Keratinocyte (primary cell): ENCODE measurements around the gene DSC3.

Experiments
- CTCF ChIP-seq, 3 experiments: IDR thresholded peaks in 1 of 3; conservative IDR thresholded peaks in 1 of 3; optimal IDR thresholded peaks in 1 of 3; 2 replicates in 2 of 3; 3 replicates in 1 of 3; pipeline versions ENCODE3 to v1.5.1; 2011; ENCODE audit warnings: low read length in 3 of 3, mild to moderate bottlenecking in 3 of 3, moderate library complexity in 2 of 3, control low read depth in 1 of 3, inconsistent platforms in 1 of 3; ENCODE audit not compliant: insufficient read depth in 2 of 3; ENCODE audit errors: extremely low read depth in 1 of 3
- EZH2 ChIP-seq: IDR thresholded peaks from one replicate; pipeline ENCODE4 v1.6.1; 2012; ENCODE audit warnings: inconsistent platforms, mild to moderate bottlenecking, low read length, moderate library complexity

GRCh38 chr18:31065036-31065773, 22.7 kb upstream of the DSC3 start:
- TF ChIP-seq CTCF (optimal IDR thresholded peaks at IDR 0.05 in 1 of 3, IDR thresholded peaks at IDR 0.05 in 1 of 3, conservative IDR thresholded peaks at IDR 0.05 in 1 of 3; ENCODE audit: extremely low read depth in 1 of 3, insufficient read depth in 2 of 3, low read length in 3 of 3) (no peak), EZH2 (no peak)
